HG03159 (cell line): Measurements from ENCODE around the gene SLC45A3.

ENCODE experiments used
- ATAC-seq: cut with Tn5 transposase; IDR thresholded peaks from one replicate; pipeline ENCODE4 v1.9.1; 2021; ENCODE audit warnings: mild to moderate bottlenecking, moderate library complexity; ENCODE audit not compliant: unreplicated experiment

Gene SLC45A3

DNA sequence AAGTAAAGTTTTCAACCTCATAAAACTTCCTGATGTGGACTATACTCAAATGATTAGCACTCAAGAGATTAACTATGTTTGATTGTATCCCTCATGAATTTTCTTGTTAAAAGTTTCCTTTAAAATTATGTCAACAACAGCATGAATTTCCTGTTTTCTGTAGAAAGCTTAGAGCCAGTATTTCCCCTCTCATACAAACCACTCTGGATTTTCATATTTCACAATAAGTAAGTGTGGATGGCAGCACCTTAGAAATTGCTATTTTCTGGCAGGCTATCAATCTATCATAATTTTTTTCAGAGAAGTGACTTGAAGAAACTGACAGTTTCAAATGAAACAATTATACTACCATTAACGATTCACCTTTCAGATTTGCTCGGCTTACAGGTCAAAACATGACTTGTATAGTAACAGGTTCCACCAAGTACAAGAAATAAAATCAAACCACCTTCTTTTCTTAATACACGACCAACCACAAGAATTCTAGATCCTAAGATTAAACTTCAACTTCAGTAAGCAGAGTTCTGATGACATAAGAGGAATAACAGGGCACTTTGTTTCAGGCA, 69.3 kb downstream of the SLC45A3 start:
- no peak for ATAC-seq

DNA sequence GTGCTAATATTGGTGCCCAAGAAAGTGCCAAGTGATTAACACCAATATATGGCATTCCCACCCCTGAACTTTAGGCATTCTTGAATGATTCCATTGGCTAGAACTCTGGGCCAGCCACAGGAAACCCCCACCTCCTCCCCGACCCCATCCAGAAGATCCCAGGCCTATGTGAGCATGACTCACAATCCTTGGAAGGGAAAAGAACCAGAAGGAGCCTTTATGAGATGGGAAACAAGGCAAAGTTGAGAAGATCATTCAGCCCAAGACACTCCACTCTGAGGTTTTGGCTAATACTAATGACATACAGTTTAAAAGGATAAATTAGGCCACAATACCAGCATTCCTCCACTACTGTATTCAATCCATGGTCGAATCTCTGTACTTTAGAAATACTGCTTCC, 70.3 kb downstream of the SLC45A3 start:
- ATAC-seq = no peak
